ENCODE data around the gene THSD4. TPM values are rescaled to one million over a fixed set of nuclear protein-coding genes. Genes with fewer than 3 reads are reported as not detected.

The THSD4 gene
- total RNA-seq, 2 experiments from 2014 or later, result not detected

DNA sequence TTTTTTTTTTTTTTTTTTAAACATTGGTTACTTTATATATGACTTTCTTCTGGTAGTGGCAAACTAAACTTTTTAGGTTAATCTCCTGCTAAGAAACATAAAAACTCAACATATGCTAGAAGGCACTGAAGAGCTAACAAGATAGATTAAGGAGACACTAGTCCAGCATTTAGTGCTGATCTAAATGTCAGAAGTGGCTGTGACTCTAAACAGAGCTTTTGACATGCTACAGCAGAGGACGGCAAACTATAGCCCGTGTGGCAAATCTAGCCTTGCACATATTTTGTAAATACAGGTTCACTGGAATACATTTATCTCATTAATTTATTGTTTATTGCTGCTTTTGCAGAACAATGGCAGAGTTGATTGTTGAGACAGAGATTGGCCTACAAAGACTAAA, 715.7 kb downstream of the THSD4 start:
- no peaks in the 10 kb centered on the region for H3K79me2 ChIP-seq (ENCODE audit: insufficient read depth, low read depth, low read length)
- TF ChIP-seq CTCF (conservative IDR thresholded peaks at IDR 0.05; ENCODE audit: low read length) (no peak), EZH2phosphoT487 (IDR thresholded peaks at IDR 0.05; ENCODE audit: borderline replicate concordance, low read depth, low read length) (no peak)
- peaks cover 36% of the 10 kb centered on the region for H3K36me3 ChIP-seq (ENCODE audit: insufficient read depth, low read length)
- ChIA-PET POLR2A (interaction anchor here (0.6 to 0.7 kb wide), 2 partner anchors 29 to 344 kb away, joined by 4 read pairs; no protein-coding TSS in a partner anchor), CTCF (ENCODE audit: unreplicated experiment) (no interaction called here)
- no peak overlapping the region for H2AFZ ChIP-seq (ENCODE audit: low read length)
- H3K27ac ChIP-seq (ENCODE audit: low read depth, low read length, poor library complexity, severe bottlenecking), result no peak overlapping the region
- H3K9me3 ChIP-seq (ENCODE audit: low read length), result no peaks in the 10 kb centered on the region
- H3K4me1 ChIP-seq (ENCODE audit: insufficient read depth, low read length, poor library complexity, severe bottlenecking), result no peaks in the 10 kb centered on the region
- H4K20me1 ChIP-seq (ENCODE audit: insufficient read depth, low read length), result no peaks in the 10 kb centered on the region
- intact Hi-C loops (cut with micrococcal nuclease; ENCODE audit: unreplicated experiment), result no loop called here
- H3K9me2 ChIP-seq (ENCODE audit: insufficient read depth, low read length), result no peaks in the 10 kb centered on the region
- no peak overlapping the region for H3K4me3 ChIP-seq (ENCODE audit: low read depth, low read length, poor library complexity, severe bottlenecking)
- no peak for DNase-seq (ENCODE audit: low spot score)
- no peak overlapping the region for H3K4me2 ChIP-seq (ENCODE audit: low read length)
- no TSS peak for BruUV-seq (replicated peaks)

Other genes with a start within 250 kb of the THSD4 start
- not detected in 2 replicates for gene THAP10, start 223.0 kb upstream of the THSD4 start, total RNA-seq (2014; rRNA removed; shearing (Covaris generic))
- not detected in 2 replicates for gene THAP10, start 223.0 kb upstream of the THSD4 start, total RNA-seq (2022)
- gene LRRC49, start 222.6 kb upstream of the THSD4 start, total RNA-seq (2014; rRNA removed; shearing (Covaris generic)), result not detected in 2 replicates
- gene LRRC49, start 222.6 kb upstream of the THSD4 start, total RNA-seq (2022), result not detected in 2 replicates